Measurements from ENCODE around the gene OR2V2.

Gene OR2V2

DNA sequence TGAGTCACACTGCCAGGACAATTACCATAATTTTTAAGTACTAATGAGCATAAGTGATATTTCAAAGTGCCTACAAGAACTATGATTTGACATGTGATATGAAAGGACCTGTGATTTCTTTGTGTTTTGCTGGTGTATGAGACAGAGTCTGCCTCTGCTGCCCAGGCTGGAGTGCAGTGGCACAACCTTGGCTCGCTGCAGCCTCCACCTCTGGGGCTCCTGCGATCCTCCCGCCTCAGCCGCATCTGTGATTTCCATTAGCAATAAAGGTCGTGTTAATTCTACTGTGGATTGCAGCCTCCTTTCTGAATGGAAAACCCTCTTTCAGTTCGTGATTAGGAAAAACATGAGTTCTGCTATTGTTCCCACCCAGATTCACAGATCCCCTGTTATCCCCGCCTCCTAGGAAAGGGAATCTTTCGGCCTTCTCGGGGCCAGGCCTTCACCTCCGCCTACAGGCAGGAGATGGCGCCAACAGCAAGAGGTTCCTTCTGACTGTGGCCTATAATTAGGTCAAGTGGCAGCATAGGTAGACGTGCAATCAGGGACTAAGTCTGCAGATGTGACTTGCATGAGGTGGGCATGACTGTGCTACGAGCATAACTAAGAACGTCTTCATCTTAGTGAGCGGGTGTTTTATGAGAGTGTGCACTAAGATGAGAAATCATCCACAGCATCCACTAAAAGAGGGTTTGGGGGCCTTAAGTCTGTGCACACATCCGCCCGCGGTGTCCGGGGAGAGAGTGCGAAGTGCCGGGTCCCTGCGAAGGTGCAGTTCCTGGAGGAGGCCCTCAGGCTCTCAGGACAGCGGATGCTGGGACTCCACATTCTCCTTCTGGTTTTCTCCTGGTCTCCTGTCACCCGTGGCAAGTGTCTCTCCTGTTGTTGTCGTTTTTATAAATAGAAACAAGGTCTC, 34.5 kb downstream of the OR2V2 start:
- peak; percentile 48 for DNase-seq (ENCODE audit: insufficient read length, low spot score)
- TF ChIP-seq POLR2A (IDR thresholded peaks at IDR 0.05; ENCODE audit: low read depth, low read length), result no peak
- FAIRE-seq, result no peak

DNA sequence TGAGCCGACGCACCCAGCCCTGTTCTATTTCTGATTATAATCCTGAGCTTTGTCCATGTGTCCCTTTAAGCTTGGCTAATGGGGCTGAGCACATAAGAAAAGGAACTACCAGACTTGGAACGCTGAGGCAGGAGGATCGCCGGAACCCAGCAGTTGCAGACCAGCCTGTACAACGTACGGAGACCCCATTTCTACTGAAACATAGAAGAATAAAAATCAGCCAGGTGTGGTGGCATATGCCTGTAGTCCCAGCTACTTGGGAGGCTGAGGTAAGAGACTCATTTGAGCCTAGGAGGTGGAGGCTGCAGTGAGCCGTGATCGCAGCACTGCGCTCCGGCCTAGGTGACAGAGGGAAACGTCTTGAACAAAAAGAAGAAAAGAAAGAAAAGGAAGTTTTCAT, 35.3 kb downstream of the OR2V2 start:
- FAIRE-seq (no peak), DNase-seq (ENCODE audit: insufficient read length, low spot score) (no peak)
- TF ChIP-seq POLR2A (IDR thresholded peaks at IDR 0.05; ENCODE audit: low read depth, low read length), result no peak

DNA sequence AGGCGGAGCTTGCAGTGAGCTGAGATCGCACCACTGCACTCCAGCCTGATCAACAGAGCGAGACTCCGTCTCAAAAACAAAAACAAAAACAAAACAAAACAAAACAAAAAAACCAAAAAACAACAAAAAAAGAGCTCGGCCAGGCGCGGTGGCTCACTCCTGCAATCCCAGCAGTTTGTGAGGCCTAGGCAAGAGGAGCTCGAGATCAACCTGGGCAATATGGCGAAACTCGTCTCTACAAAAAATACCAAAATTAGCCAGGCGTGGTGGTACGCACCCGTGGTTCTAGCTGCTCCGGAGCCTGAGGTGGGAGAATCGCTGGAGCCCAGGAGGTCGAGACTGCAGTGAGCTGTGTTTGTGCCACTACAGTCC, 37.4 kb downstream of the OR2V2 start:
- FAIRE-seq (no peak), DNase-seq (ENCODE audit: insufficient read length, low spot score) (no peak)
- no peak for TF ChIP-seq POLR2A (IDR thresholded peaks at IDR 0.05; ENCODE audit: low read depth, low read length)

DNA sequence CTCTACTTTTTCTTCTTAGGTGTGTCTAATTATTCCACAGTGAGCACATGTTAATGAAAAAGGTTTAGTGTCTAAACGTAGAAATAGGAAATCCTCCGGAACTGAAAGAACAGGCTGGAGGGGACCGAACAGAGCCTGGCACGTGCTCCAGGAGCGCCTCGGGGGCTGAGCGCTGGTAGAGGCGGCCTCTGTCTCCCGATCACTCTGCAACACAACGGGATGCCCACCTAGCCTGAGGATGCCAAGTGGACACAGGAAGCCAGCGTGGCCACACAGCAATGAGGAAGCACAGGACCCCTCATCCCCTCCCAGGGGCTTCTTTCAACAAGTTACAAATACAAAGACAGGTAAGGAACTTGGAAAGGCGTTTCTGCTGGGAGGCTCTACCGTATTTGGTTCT, 38.2 kb downstream of the OR2V2 start:
- TF ChIP-seq POLR2A (IDR thresholded peaks at IDR 0.05; ENCODE audit: low read depth, low read length), result no peak
- DNase-seq (ENCODE audit: insufficient read length, low spot score) (no peak), FAIRE-seq (no peak)

DNA sequence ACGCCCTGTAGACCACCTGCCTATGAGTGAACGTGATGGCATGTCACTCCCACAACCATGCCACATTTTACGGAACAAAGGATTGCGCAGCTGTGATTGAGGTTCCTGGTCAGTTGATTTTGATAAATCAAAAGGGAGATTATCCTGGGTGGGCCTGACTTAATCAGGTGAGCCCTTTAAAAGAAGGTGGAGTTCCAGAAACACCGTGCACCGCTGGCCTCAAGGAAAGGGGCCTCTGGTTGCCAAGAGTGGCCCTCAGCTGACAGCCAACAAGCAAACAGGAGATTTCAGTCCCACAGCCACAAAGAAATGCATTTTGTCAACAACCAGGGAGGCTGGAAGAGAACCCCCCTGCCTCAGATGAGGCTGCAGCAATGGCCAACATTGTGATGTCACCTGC, 38.6 kb downstream of the OR2V2 start:
- DNase-seq (ENCODE audit: insufficient read length, low spot score) (no peak), FAIRE-seq (no peak)
- no peak for TF ChIP-seq POLR2A (IDR thresholded peaks at IDR 0.05; ENCODE audit: low read depth, low read length)

DNA sequence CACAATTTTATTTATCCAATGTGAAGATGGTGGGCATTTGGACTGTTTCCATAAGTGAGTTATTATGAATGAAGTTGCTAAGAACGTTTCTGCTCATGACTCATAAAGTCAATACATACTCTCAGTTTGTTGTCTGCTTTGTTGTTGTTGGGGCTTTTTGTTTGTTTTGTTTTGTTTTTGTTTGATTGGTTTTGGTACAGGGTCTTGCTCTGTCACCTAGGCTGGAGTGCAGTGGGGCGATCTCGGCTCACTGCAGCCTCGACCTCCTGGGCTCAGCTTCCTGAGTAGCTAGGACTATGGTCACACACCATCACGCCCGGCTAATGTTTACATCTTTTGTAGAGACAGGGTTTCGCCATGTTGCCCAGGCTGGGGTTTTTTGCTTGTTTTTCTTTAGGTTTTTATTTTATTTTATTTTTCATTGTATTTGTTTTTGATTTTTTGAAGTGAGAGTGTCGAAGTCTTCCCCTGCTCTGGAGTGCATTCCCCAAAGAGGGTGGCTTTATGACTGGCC, 39.7 kb downstream of the OR2V2 start:
- DNase-seq (ENCODE audit: insufficient read length, low spot score) (no peak), FAIRE-seq (no peak)
- no peak for TF ChIP-seq POLR2A (IDR thresholded peaks at IDR 0.05; ENCODE audit: low read depth, low read length)

DNA sequence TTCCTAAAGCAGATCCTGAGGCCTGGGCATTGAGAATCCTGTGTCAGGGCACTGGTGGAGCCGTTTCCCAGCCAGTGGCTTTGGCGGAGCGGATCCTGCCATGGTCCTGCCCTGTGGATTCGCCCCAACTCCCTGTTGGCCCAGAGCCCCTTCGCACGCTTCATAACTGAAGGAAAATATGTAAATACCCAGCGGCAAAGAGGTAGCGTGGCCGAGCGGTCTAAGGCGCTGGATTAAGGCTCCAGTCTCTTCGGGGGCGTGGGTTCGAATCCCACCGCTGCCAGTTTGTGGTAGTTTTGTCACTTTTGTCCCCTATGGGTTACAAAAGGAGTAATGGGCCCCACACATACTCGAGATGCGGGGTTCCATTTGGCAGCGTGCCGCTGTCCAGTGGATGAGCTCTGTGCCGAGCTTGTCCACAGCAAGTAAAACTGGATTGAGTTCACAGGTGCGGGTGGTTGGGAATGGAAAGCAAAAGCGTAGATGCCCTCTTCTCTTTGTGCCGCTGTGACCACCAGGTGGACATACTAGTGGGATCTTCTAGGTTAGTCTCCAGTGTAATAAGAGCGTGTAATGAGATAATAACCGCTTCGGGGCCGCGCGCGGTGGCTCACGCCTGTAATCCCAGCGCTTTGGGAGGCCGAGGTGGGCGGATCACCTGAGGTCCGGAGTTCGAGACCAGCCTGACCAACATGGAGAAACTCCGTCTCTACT, 40.3 kb downstream of the OR2V2 start:
- TF ChIP-seq POLR2A (IDR thresholded peaks at IDR 0.05; ENCODE audit: low read depth, low read length), result no peak
- DNase-seq (ENCODE audit: insufficient read length, low spot score) (peak; percentile 49), FAIRE-seq (no peak)

DNA sequence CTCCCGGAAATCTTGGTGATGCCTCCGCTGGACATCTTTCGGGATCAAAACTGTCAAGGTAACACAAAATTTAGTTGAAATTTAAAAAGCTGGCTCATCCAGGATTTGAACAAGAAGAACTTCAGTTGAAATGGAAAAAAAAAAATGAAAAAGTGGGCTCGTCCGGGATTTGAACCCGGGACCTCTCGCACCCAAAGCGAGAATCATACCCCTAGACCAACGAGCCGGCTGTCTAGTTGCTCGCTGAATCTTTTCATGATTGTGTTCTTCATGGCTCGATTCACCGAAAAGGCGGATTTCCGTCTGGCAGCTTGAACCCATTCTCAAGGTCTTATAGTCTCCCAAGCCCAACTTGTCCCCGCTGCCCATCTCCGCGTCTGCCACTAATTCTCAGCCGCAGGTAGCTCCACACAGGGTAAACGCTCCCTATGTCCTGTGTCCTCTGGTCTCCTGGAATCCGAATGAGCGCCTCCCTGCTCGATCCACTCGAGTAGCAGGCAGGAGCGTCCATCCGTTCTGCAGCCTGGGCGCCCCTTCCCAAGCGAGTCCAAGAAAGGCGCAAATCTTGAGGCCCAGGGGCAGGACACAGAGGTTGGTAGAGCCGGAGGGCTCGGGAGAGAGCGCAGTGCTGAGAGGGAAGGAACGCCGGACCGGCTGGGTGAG, 41.4 kb downstream of the OR2V2 start:
- TF ChIP-seq POLR2A (IDR thresholded peaks at IDR 0.05; ENCODE audit: low read depth, low read length), result no peak
- DNase-seq (ENCODE audit: insufficient read length, low spot score) (no peak), FAIRE-seq (no peak)

DNA sequence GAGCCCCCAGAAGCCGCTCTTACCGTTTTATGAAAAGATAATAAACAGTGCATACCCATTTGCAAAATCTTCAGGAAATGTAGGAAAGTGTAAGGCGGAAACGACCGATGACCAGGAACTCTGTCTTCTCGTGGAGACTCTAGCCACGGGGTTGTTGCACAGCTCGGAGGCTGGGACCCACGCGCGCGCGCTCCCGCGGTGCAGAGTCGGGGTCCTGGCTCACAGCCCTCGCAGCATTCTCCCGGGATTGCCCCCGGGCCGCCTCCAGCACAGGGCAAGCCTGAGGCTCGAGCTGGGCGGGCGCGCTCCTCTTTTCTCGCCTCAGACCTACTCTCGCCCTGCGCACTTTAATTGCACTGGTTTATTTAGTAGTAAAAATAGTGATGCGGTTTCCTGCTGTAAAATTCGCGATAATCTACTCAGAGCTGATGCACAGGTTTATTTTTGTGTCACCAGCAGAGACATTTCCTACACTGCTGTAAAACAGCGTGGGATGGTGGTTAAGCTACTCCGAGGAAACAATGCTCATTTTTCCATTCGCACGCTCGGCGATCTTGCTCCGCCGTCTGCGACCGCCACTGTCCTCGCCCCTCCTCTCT, 42.1 kb downstream of the OR2V2 start:
- no peak for DNase-seq (ENCODE audit: insufficient read length, low spot score)
- FAIRE-seq, result no peak

DNA sequence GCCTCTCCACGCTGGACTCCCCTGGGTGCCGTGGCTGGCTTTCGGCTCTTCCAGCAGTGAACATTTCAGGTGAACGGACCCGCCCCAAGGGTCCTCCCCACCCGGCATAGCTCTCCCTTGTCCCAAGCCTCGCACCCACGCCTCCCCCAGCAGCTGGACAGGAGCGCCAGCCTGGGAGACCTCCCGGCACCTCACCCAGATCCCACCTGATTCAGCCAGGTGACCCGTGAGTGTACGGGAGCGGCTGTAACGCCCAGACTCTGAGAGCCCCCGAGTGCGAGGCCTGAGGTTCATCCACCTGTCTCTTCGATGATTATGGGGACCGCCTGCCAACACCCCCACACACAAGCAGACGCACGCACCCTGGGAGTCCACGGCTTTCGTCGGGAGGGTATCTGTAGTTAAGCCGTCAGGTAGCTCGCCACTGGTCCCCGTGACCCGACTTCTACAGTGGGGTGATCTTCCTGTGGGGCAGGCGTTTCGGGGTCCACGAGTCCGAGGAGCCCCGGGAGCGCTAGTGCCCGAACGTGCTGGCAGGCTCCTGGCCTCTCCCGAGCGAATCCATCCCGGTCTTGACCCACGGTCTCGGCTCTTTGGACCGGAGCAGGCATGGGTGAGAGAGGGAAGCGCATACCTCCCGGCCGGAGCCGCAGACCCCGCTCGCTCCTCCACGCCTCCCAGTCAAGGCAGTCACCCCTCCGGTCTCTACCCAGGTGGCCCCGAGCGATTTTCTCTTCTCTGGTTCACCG, 42.8 kb downstream of the OR2V2 start:
- no peak for DNase-seq (ENCODE audit: insufficient read length, low spot score)

More for the DNA sequence above, 42.1 kb downstream of the OR2V2 start:
- TF ChIP-seq POLR2A (IDR thresholded peaks at IDR 0.05; ENCODE audit: low read depth, low read length), result no peak

DNA sequence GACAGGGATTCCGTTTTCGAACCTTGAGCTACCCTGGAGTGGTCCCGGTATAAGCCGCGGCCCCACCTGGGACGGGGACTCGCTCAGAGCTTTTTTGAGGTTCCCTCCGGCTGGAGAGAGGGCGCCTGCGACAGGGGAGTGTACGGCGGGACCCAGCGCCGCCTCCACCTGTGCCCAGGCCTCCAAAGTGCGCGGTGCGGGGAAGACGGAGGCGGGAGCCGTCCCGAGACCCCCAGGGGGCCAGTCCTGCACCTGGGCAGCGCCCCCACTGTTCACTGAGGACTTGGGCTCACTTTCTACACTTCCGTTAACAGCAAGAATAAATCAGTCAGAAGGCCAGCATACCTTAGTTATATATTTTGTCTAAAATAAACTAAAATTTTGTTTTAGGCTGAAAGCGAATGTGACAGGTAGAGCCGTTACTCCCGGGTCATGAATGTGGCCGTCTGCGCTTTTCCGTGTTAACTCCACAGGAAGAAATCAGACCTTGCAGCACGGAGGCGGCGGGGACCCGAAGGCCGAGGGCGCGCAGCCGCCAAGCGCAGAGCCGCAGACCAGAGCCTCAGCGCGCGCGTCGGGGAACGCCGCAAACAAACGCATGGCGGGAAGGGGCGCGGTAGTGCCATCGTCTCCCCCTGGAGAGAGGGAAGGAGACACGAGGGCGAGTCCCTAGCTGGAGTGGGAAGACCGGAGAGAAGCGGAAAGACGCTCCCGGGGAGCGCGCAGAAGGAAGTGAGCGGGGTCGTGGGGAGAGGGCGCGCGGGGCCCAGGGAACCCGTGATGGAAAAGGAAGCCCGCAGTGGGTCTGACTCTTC, 43.5 kb downstream of the OR2V2 start:
- no peak for DNase-seq (ENCODE audit: insufficient read length, low spot score)
- FAIRE-seq, result no peak
- TF ChIP-seq POLR2A (IDR thresholded peaks at IDR 0.05; ENCODE audit: low read depth, low read length), result no peak

More for the DNA sequence above, 42.8 kb downstream of the OR2V2 start:
- no peak for FAIRE-seq
- TF ChIP-seq POLR2A (IDR thresholded peaks at IDR 0.05; ENCODE audit: low read depth, low read length), result no peak
